ENCODE data around the gene NLRP12. TPM values are rescaled to one million over a fixed set of nuclear protein-coding genes. Genes with fewer than 3 reads are reported as not detected.
"Not testable (repeated sequence)": the region's sequence is repeated elsewhere in the genome, so short reads cannot be mapped to it uniquely, and the experiment has no call there.

The NLRP12 gene
- polyA plus RNA-seq, 2 of the 4 experiments (the other 2 are of a cell fraction) = 0.03 TPM

DNA sequence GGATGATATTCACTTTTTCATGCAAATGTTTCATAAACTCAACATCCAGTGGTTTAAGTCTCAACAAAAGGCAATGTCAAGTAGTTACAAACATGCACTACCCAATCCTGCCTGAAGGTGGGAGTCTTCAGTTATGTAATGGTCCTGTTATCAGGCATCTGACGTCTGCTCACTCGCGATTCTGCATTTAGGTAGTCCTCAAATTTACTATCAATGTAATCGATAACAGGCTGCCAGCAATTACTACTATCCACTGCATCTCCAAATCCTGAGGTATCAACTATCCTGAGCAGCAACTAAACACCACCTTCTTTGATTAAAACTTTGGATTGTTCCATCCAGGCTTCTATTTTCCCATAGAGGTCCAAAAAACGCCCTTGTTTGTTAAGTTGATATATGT lies 51.2 kb downstream of the NLRP12 start:
- no peaks in the 10 kb centered on the region for H3K4me1 ChIP-seq
- ATAC-seq = peak; percentile 77 to 85; a peak in 5 of 6 replicates
- DNase-seq (ENCODE audit: low read depth in 1 of 2, low spot score in 1 of 2) = peak; percentile 38 to 79
- no peak overlapping the region for H3K4me3 ChIP-seq
- peaks cover 18% of the 10 kb centered on the region; the same call in 2 of the 3 replicates for H3K9me3 ChIP-seq
- H3K4me2 ChIP-seq = peak overlapping the region; percentile 10; the same call in 1 of the 3 replicates
- ChIA-PET CTCF (interaction anchor here (0.6 to 2.9 kb wide), 5 partner anchors 8 to 618 kb away, joined by 3 to 23 read pairs (median 3); no protein-coding TSS in a partner anchor), POLR2A (no interaction called here)
- no peak overlapping the region for H3K27ac ChIP-seq
- 2% methylated on average over 5 of the region's 5 CpGs for WGBS (ENCODE audit: missing lambda C conversion rate)
- FAIRE-seq = peak; percentile 81
- TF ChIP-seq RCOR1 (IDR thresholded peaks at IDR 0.05; ENCODE audit: low read depth, low read length) (no peak), SMC3 (IDR thresholded peaks at IDR 0.05) (peak; percentile 44), CHD4 (IDR thresholded peaks at IDR 0.05; ENCODE audit: borderline replicate concordance) (no peak), RAD21 (conservative IDR thresholded peaks at IDR 0.05 in 1 of 2, IDR thresholded peaks at IDR 0.05 in 1 of 2) (peak; percentile 64 to 78)
- TF ChIP-seq, protein P1, sequence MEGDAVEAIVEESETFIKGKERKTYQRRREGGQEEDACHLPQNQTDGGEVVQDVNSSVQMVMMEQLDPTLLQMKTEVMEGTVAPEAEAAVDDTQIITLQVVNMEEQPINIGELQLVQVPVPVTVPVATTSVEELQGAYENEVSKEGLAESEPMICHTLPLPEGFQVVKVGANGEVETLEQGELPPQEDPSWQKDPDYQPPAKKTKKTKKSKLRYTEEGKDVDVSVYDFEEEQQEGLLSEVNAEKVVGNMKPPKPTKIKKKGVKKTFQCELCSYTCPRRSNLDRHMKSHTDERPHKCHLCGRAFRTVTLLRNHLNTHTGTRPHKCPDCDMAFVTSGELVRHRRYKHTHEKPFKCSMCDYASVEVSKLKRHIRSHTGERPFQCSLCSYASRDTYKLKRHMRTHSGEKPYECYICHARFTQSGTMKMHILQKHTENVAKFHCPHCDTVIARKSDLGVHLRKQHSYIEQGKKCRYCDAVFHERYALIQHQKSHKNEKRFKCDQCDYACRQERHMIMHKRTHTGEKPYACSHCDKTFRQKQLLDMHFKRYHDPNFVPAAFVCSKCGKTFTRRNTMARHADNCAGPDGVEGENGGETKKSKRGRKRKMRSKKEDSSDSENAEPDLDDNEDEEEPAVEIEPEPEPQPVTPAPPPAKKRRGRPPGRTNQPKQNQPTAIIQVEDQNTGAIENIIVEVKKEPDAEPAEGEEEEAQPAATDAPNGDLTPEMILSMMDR (IDR thresholded peaks at IDR 0.05) = peak; percentile 63

DNA sequence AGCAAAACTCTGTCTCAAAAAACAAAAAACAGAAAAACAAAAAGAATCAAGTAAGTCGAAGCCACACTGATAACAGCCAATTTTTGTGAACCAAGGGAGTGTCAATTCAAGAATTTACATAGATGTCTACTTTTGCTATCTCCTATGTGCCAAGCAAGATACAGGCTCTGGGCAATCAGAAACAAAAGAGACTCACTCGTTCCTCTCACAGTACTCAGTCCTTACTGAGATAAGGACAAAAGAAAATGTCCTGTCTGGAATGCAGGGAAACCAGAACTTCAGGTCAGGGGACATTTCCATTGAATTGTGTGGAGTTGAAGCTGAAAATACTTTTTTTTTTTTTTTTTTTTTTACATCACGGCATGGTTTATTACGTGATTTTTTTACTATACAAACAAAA lies 53.0 kb downstream of the NLRP12 start:
- POLR2A ChIA-PET = interaction anchor here (0.6 to 0.7 kb wide), 2 partner anchors 42 to 316 kb away, joined by 4 to 6 read pairs; no protein-coding TSS in a partner anchor
- Histone ChIP-seq H3K4me1 (no peaks in the 10 kb centered on the region), H3K9me3 (peaks cover 23% of the 10 kb centered on the region), H3K4me3 (no peak overlapping the region), H3K27ac (no peak overlapping the region), H3K4me2 (no peak overlapping the region)
- CTCF ChIA-PET = interaction anchor here (0.6 to 1.4 kb wide), 3 partner anchors 20 to 564 kb away, joined by 3 read pairs; no protein-coding TSS in a partner anchor
- ATAC-seq (no peak), DNase-seq (ENCODE audit: low read depth in 1 of 2, low spot score in 1 of 2) (no peak), FAIRE-seq (no peak)
- TF ChIP-seq POLR2A (IDR thresholded peaks at IDR 0.05; ENCODE audit: low read length) (no peak), BHLHE40 (IDR thresholded peaks at IDR 0.05; ENCODE audit: low read depth, low read length) (no peak), ESRRA (IDR thresholded peaks at IDR 0.05; ENCODE audit: borderline replicate concordance, low read length) (no peak), HDAC2 (IDR thresholded peaks at IDR 0.05) (no peak), TP53 (CRISPR knock-in tag; IDR thresholded peaks at IDR 0.05) (no peak), NR3C1 (IDR thresholded peaks at IDR 0.05) (no peak), MAZ (IDR thresholded peaks at IDR 0.05; ENCODE audit: borderline replicate concordance, low read depth, low read length) (no peak)
- WGBS (ENCODE audit: missing lambda C conversion rate) = 7% methylated on average over 4 of the region's 4 CpGs

DNA sequence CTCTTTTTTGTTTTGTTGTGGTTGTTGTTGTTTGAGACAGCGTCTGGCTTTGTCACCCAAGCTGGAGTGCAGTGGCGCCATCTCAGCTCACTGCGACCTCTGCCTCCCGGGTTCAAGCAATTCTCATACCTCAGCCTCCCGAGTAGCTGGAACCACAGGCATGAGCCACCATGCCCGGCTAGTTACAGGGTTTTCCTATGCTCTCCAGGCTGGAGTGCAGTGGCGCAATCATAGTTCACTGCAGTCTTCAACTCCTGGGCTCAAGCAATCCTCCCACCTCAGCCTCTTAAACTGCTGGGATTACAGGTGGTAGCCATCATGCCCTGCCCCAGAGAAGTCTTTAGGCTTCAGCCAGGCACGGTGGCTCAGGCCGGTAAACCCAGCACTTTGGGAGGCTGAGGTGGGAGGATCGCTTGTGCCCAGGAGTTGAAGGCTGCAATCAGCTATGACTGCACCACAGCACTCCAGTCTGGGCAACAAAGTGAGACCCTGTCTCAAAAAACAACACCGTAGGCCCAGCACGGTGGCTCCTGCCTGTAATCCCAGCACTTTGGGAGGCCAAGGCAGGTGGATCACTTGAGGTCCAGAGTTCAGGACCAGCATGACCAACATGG lies 54.3 kb downstream of the NLRP12 start:
- H3K4me3 ChIP-seq; H3K4me1 ChIP-seq; H3K4me2 ChIP-seq; POLR2A ChIA-PET; H3K27ac ChIP-seq; CTCF ChIA-PET; DNase-seq (ENCODE audit: low read depth in 1 of 2, low spot score in 1 of 2); ATAC-seq; FAIRE-seq: not testable (repeated sequence)
- 54% methylated on average over 12 of the region's 12 CpGs for WGBS (ENCODE audit: missing lambda C conversion rate)
- H3K9me3 ChIP-seq = peaks cover 30% of the 10 kb centered on the region

DNA sequence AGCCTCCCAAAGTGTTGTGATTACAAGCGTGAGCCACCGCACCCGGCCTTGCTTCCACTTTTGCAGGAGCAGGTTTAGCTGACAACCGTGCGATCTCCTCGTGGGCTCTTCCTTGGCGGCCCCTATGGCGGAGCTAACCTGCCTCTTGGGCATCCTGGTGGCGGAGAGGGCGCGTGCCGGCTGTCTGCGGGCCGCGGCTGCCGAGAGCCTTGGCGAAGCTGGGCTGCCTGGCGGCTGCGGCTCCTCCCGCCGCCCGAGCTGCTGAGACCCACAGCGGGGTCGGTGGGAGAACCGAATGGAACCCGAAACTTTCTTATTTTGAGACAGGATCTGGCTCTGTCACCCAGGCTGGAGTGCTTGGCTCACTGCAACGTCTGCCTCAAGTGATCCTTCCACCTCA lies 55.7 kb downstream of the NLRP12 start:
- TF ChIP-seq BHLHE40 (IDR thresholded peaks at IDR 0.05; ENCODE audit: low read depth, low read length) = no peak
- TF ChIP-seq NR3C1 (IDR thresholded peaks at IDR 0.05) = no peak
- no peak for TF ChIP-seq CHD4 (IDR thresholded peaks at IDR 0.05; ENCODE audit: borderline replicate concordance)
- no peak for TF ChIP-seq FOSL2 (IDR thresholded peaks at IDR 0.05)
- no peak for TF ChIP-seq FOSL2 (CRISPR knock-in tag; IDR thresholded peaks at IDR 0.05)
- no peak for TF ChIP-seq NFE2L2 (conservative IDR thresholded peaks at IDR 0.05; ENCODE audit: low read length)
- no peak for TF ChIP-seq CBX2 (IDR thresholded peaks at IDR 0.05; ENCODE audit: borderline replicate concordance, low read depth)
- TF ChIP-seq RARB (CRISPR knock-in tag; IDR thresholded peaks at IDR 0.05) = no peak
- TF ChIP-seq SMC3 (IDR thresholded peaks at IDR 0.05) = no peak
- no peak for TF ChIP-seq KDM1A (IDR thresholded peaks at IDR 0.05; ENCODE audit: low read depth)
- TF ChIP-seq EHF (CRISPR knock-in tag; IDR thresholded peaks at IDR 0.05) = no peak
- no peak for TF ChIP-seq MAFK (IDR thresholded peaks at IDR 0.05; ENCODE audit: partially characterized antibody)
- no peak for TF ChIP-seq EP300 (IDR thresholded peaks at IDR 0.05)
- TF ChIP-seq POLR2AphosphoS2 (conservative IDR thresholded peaks at IDR 0.05; ENCODE audit: low read length) = no peak
- 74% methylated on average over 27 of the region's 27 CpGs for WGBS (ENCODE audit: missing lambda C conversion rate)
- H3K4me2 ChIP-seq = no peak overlapping the region
- no peak overlapping the region for H3K4me3 ChIP-seq
- ChIA-PET POLR2A (no interaction called here), CTCF (interaction anchor here (1.0 kb wide), 1 partner anchor 25 kb away, joined by 5 read pairs; no protein-coding TSS in a partner anchor)
- DNase-seq (ENCODE audit: low read depth in 1 of 2, low spot score in 1 of 2) (no peak), FAIRE-seq (no peak), ATAC-seq (no peak)
- no peak overlapping the region for H3K27ac ChIP-seq
- no peaks in the 10 kb centered on the region for H3K4me1 ChIP-seq
- H3K9me3 ChIP-seq = peaks cover 31% of the 10 kb centered on the region

DNA sequence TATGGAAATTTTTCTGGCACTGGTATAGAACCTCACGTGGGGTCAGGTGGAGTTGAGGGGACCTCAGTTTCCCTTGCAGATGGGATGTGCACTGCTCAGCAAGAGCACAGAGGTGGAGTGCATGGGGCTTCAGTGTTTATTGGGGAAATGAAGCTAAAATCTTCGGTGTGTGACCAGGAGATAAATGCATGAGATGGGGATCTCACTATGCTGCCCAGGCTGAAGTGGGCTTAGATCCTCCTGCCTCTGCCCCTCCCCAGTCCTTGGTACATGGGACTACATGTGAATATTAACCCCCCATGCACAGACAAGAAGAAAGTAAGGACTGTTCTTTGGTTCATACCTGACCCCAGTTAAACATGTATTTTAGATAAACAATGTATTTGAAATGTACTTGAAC lies 65.1 kb downstream of the NLRP12 start:
- DNase-seq (ENCODE audit: low read depth in 1 of 2, low spot score in 1 of 2); H3K27ac ChIP-seq; H3K4me2 ChIP-seq; CTCF ChIA-PET; FAIRE-seq; POLR2A ChIA-PET; H3K4me1 ChIP-seq; H3K4me3 ChIP-seq; ATAC-seq: not testable (repeated sequence)
- peaks cover 13% of the 10 kb centered on the region; the same call in 2 of the 3 replicates for H3K9me3 ChIP-seq
- WGBS (ENCODE audit: missing lambda C conversion rate) = 0% methylated on average over 2 of the region's 2 CpGs
